Cardiac muscle cell (in vitro differentiated cells and primary cell): ENCODE data around the gene GRK3. TPM values are rescaled to one million over a fixed set of nuclear protein-coding genes. Genes with fewer than 3 reads are reported as not detected.

ENCODE experiments used
- DNase-seq, 2 donors: peaks; one replicate each; pipeline versions ENCODE4 v3.0.0 to v3.0.0-alpha.2; 2010 to 2017; ENCODE audit warnings: low read depth in 1 of 2, low spot score in 1 of 2
- H3K27ac ChIP-seq: fragments of 200-600 bp; sonication (generic); 2 replicates; pipeline ENCODE4 v1.5.1; 2016
- H3K27me3 ChIP-seq: fragments of 200-600 bp; sonication (generic); 2 replicates; pipeline ENCODE4 v1.6.0; 2016; ENCODE audit warnings: control low read depth
- H3K36me3 ChIP-seq: fragments of 200-600 bp; sonication (generic); 2 replicates; pipeline ENCODE4 v1.5.1; 2016; ENCODE audit warnings: control low read depth
- H3K4me1 ChIP-seq: fragments of 200-600 bp; sonication (generic); 2 replicates; pipeline ENCODE4 v1.8.1; 2017; ENCODE audit warnings: low read depth, mild to moderate bottlenecking, mixed run types
- H3K4me3 ChIP-seq: fragments of 200-600 bp; sonication (generic); 2 replicates; pipeline ENCODE4 v1.5.1; 2016; ENCODE audit warnings: mild to moderate bottlenecking
- H3K9me3 ChIP-seq: fragments of 200-600 bp; sonication (generic); 2 replicates; pipeline ENCODE4 v1.5.1; 2017; ENCODE audit warnings: low read depth, mild to moderate bottlenecking, control low read depth
- polyA plus RNA-seq: library from polyadenylated mRNA; unstranded; fragments of >200 nt; fragmentation: Nextera tagmentation; extraction: Ambion mirVana; gene quantifications from 2 replicates; pipeline ENCODE4 v1.2.1, GENCODE V29; 2016
- total RNA-seq: library from RNA; depleted of rRNA; stranded (reverse); fragments of >200 nt; gene quantifications from 2 replicates; pipeline ENCODE4 v1.2.3, GENCODE V29; 2016
- TF ChIP-seq, protein P1 (sequence below): IDR thresholded peaks from 2 replicates; pipeline ENCODE4 v1.5.1; 2012; ENCODE audit warnings: low read depth, mild to moderate bottlenecking, low read length

The GRK3 gene
- total and polyA plus RNA-seq, 2 experiments from 2014 or later, result 5.7 to 10.5 TPM

DNA sequence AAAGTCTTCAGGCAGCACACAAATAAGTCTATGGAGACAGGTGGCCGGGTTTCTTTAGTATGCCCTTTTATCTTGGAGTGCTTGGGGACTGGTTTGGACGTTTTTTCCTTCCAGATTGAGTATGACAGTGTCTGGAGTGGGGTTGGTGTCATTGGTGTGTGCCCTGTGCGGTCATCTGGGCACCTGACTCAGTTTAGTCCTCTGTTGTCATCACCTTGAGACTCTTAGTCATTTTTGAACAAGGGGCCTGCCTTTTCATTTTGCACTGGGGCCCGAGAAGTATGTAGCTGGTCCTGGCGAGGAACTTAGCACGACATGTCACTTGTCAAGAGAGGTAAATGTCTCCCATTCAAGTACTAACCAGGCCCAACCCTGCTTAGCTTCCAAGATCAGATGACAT is 150.3 kb downstream of the GRK3 start:
- Histone ChIP-seq H3K36me3 (no peaks in the 10 kb centered on the region), H3K4me3 (no peak overlapping the region), H3K9me3 (no peaks in the 10 kb centered on the region), H3K4me1 (peaks cover 48% of the 10 kb centered on the region), H3K27ac (peak overlapping the region; percentile 56), H3K27me3 (no peaks in the 10 kb centered on the region)
- TF ChIP-seq, protein P1, sequence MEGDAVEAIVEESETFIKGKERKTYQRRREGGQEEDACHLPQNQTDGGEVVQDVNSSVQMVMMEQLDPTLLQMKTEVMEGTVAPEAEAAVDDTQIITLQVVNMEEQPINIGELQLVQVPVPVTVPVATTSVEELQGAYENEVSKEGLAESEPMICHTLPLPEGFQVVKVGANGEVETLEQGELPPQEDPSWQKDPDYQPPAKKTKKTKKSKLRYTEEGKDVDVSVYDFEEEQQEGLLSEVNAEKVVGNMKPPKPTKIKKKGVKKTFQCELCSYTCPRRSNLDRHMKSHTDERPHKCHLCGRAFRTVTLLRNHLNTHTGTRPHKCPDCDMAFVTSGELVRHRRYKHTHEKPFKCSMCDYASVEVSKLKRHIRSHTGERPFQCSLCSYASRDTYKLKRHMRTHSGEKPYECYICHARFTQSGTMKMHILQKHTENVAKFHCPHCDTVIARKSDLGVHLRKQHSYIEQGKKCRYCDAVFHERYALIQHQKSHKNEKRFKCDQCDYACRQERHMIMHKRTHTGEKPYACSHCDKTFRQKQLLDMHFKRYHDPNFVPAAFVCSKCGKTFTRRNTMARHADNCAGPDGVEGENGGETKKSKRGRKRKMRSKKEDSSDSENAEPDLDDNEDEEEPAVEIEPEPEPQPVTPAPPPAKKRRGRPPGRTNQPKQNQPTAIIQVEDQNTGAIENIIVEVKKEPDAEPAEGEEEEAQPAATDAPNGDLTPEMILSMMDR, result no peak
- no peak for DNase-seq

DNA sequence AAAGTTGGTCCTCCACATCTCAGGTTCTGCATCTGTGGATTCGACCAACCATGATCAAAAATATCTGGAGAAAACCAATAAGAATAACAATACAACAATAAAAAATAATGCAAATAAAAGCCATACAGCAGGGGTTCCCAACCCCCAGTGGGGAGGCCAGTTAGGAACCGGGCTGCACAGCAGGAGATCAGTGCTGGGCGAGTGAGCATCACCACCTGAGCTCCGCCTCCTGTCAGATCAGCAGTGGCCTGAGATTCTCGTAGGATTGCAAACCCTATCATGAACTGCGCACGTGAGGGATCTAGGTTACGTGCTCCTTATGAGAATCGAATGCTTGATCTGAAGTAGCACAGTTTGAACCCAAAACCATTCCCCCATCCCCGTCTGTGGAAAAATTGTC is 152.2 kb downstream of the GRK3 start:
- TF ChIP-seq, protein P1, result no peak
- H3K36me3 ChIP-seq, result no peaks in the 10 kb centered on the region
- peaks cover 44% of the 10 kb centered on the region for H3K4me1 ChIP-seq
- H3K27me3 ChIP-seq, result no peaks in the 10 kb centered on the region
- DNase-seq, result no peak
- no peak overlapping the region for H3K27ac ChIP-seq
- no peak overlapping the region for H3K4me3 ChIP-seq
- H3K9me3 ChIP-seq, result no peaks in the 10 kb centered on the region

DNA sequence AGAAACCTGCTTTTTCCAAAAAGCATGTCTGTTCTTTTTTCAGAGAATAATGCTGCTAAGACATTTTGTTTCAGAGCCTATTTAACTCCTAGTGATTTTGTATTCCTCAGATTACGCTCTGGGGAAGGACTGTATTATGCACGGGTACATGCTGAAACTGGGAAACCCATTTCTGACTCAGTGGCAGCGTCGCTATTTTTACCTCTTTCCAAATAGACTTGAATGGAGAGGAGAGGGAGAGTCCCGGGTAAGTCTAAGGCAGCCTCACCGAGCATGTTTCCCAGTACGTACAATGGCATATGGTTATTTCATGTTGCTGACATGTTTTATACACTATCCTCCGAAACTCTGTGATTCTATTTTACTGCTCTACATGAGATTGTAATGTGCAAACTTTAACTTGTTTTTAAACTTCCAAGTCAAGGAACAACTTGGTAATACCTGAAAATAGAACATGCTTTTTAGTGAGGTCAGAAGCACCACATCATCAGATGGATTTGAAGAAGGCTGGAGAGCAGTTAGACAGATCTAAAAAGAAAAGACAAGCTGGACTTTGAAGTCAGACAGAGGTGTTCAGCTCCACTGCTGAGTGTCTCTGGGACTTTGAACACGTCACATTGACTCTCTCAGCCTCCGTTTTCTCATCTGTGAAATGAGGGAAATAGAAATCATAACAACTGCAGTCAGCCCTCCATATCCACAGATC is 153.8 kb downstream of the GRK3 start:
- Histone ChIP-seq H3K4me3 (no peak overlapping the region), H3K27ac (peak overlapping the region; percentile 49), H3K36me3 (no peaks in the 10 kb centered on the region), H3K27me3 (no peaks in the 10 kb centered on the region), H3K9me3 (no peaks in the 10 kb centered on the region), H3K4me1 (peaks cover 36% of the 10 kb centered on the region)
- TF ChIP-seq, protein P1, result no peak
- no peak for DNase-seq

GRCh38 chr22:25722223-25722622 is 157.7 kb downstream of the GRK3 start:
- Histone ChIP-seq H3K4me3 (no peak overlapping the region), H3K36me3 (no peaks in the 10 kb centered on the region), H3K9me3 (no peaks in the 10 kb centered on the region), H3K4me1 (peaks cover 30% of the 10 kb centered on the region), H3K27me3 (no peaks in the 10 kb centered on the region), H3K27ac (no peak overlapping the region)
- TF ChIP-seq, protein P1, result no peak
- DNase-seq, result no peak

DNA sequence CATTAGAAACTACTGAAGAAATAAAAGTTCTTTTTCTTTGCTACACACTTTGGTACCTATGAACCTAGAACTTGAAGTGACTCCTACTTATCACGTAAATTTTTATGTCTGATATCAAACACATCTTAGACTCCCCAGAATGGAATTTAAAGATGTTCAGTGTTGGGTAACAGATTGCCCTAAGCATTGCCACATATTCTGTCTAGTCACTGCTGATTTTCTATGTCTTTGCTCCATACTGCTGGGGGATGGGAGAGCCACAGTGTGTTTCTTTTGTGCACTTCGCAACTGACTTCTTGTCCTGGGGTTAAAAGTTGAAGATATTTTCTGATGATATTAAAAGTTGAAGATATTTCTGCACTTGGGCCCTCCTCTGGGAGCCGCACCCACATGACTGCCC is 158.2 kb downstream of the GRK3 start:
- no peak for DNase-seq
- no peak overlapping the region for H3K27ac ChIP-seq
- no peak overlapping the region for H3K4me3 ChIP-seq
- H3K36me3 ChIP-seq, result no peaks in the 10 kb centered on the region
- TF ChIP-seq, protein P1, result no peak
- H3K9me3 ChIP-seq, result no peaks in the 10 kb centered on the region
- peaks cover 32% of the 10 kb centered on the region for H3K4me1 ChIP-seq
- H3K27me3 ChIP-seq, result no peaks in the 10 kb centered on the region

DNA sequence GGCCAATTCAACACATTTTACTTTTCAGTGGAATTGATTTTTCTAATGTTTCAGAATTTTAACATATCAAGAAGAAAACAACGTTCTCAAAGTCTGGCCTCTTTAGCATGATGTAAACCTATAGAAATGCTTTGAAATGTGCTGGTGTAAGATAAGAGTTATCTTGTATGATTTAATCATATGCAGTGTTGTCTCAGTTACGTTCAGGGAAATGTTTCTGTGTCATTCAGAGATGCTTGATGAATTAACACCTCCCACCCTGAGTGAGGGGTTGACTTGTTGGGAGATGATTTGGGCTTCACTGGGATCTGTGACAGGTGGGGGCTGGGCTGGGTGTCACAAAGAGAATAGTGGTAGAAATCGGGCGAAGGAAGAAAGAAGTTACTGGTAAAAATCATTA is 161.8 kb downstream of the GRK3 start:
- H3K36me3 ChIP-seq, result no peaks in the 10 kb centered on the region
- peaks cover 47% of the 10 kb centered on the region for H3K4me1 ChIP-seq
- no peaks in the 10 kb centered on the region for H3K9me3 ChIP-seq
- H3K27ac ChIP-seq, result peak overlapping the region; percentile 62
- H3K27me3 ChIP-seq, result no peaks in the 10 kb centered on the region
- DNase-seq, result peak in 1 of 2 donors; percentile 17
- no peak overlapping the region for H3K4me3 ChIP-seq
- TF ChIP-seq, protein P1, result no peak
